ENCODE measurements around the gene VSIR. TPM values are rescaled to one million over a fixed set of nuclear protein-coding genes. Genes with fewer than 3 reads are reported as not detected.

The VSIR gene
- total and polyA plus RNA-seq, 10 of the 15 experiments (the other 5 are each of a cell fraction or from before 2014, with no cell fraction given) = 0.19 to 12.5 (median 6.7) TPM

DNA sequence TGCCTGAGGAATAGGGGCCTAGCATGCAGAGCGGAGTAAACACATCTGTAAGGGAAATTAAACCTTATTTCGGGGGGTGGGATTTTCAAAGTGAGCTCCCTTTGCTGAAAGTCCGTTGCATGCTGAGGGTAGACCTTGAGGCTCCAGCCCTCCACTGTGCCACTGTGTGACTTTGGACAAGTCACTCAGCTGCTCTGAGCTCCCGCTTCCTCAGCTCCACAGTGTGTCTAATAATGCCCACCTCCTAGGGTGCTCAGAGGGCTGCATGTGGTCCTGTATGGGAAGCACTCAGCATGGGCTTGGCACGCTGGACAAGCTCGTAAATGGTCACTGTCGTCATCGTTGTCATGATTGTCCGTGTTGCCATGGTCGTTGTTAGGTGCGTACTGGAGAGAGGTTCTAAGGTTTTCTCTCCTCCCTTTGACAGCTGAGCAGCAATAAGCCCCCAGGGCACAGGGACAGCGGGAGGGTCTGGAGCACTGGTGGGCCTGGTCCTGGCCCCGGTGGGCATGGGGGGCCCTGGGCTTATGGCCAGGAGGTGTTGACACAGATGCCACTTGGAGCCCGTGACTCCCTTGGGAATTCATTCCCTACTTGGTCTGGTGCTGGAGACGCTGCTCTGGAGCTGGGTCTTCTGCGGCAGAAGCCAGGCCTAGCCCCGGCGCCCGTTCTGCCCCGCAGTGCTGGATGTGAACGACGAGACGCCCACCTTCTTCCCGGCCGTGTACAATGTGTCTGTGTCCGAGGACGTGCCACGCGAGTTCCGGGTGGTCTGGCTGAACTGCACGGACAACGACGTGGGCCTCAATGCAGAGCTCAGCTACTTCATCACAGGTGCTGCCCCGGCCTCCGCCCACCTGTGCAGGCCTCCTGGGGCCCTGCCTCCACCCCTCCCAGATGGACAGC, 66.9 kb downstream of the VSIR start (continued):
- TF ChIP-seq, protein P1, sequence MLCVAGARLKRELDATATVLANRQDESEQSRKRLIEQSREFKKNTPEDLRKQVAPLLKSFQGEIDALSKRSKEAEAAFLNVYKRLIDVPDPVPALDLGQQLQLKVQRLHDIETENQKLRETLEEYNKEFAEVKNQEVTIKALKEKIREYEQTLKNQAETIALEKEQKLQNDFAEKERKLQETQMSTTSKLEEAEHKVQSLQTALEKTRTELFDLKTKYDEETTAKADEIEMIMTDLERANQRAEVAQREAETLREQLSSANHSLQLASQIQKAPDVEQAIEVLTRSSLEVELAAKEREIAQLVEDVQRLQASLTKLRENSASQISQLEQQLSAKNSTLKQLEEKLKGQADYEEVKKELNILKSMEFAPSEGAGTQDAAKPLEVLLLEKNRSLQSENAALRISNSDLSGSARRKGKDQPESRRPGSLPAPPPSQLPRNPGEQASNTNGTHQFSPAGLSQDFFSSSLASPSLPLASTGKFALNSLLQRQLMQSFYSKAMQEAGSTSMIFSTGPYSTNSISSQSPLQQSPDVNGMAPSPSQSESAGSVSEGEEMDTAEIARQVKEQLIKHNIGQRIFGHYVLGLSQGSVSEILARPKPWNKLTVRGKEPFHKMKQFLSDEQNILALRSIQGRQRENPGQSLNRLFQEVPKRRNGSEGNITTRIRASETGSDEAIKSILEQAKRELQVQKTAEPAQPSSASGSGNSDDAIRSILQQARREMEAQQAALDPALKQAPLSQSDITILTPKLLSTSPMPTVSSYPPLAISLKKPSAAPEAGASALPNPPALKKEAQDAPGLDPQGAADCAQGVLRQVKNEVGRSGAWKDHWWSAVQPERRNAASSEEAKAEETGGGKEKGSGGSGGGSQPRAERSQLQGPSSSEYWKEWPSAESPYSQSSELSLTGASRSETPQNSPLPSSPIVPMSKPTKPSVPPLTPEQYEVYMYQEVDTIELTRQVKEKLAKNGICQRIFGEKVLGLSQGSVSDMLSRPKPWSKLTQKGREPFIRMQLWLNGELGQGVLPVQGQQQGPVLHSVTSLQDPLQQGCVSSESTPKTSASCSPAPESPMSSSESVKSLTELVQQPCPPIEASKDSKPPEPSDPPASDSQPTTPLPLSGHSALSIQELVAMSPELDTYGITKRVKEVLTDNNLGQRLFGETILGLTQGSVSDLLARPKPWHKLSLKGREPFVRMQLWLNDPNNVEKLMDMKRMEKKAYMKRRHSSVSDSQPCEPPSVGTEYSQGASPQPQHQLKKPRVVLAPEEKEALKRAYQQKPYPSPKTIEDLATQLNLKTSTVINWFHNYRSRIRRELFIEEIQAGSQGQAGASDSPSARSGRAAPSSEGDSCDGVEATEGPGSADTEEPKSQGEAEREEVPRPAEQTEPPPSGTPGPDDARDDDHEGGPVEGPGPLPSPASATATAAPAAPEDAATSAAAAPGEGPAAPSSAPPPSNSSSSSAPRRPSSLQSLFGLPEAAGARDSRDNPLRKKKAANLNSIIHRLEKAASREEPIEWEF (IDR thresholded peaks at IDR 0.05; ENCODE audit: insufficient replicate concordance, low read depth, low read length) = no peak
- no peak for TF ChIP-seq FOXK2 (IDR thresholded peaks at IDR 0.05)
- TF ChIP-seq PAX5 (IDR thresholded peaks at IDR 0.05; ENCODE audit: borderline replicate concordance, low read depth, low read length) = no peak

DNA sequence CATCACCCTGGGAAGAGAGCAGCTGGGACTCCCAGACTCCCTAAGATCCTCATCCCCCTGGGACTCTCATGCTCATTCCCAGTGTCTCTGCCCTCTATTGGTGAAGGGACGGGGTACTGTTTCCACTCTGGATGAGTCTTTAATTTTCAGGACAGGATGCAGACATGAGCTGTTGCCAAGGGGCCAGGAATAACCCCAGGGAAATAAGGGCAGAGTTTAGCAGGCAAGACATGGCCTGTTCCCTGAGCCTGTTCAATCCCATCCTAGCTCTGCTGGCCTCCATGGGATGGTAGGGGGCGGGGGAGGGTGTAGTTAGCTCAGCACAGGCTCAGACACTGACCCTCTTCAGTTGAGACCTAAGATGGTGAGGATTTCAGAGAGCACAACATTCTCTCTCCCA, 67.7 kb downstream of the VSIR start:
- H3K4me1 ChIP-seq (ENCODE audit: control insufficient read depth, insufficient read depth, low read length) = no peaks in the 10 kb centered on the region
- no TSS peak for BruUV-seq (replicated peaks)
- ChIA-PET SMC1A (ENCODE audit: uncharacterized antibody, unreplicated experiment) (interaction anchor here (0.6 to 4.3 kb wide), 6 partner anchors 8 to 328 kb away, joined by 3 to 51 read pairs (median 3); no protein-coding TSS in a partner anchor), POLR2A (no interaction called here), CTCF (interaction anchor here (0.9 to 6.3 kb wide), 9 partner anchors 9 to 390 kb away, joined by 3 to 116 read pairs (median 9); partner anchors contain the start of gene SLC29A3), RAD21 (ENCODE audit: unreplicated experiment) (interaction anchor here (0.7 to 3.1 kb wide), 5 partner anchors 11 to 191 kb away, joined by 3 to 13 read pairs (median 3); partner anchors contain the start of gene VSIR)
- no peak overlapping the region for H3K4me2 ChIP-seq (ENCODE audit: control insufficient read depth, insufficient read depth)
- no peaks in the 10 kb centered on the region for H3K79me2 ChIP-seq (ENCODE audit: control insufficient read depth, insufficient read depth, low read length)
- no peaks in the 10 kb centered on the region for H3K36me3 ChIP-seq (ENCODE audit: control insufficient read depth in 2 of 2, insufficient read depth in 2 of 2, low read length in 1 of 2)
- H3K27me3 ChIP-seq (replicated peaks in 1 of 2; ENCODE audit: control insufficient read depth in 2 of 2, insufficient read depth in 2 of 2, low read length in 1 of 2) = no peaks in the 10 kb centered on the region; a peak in 1 of 4 replicates
- no peak overlapping the region for H3K27ac ChIP-seq (ENCODE audit: control insufficient read depth, insufficient read depth)
- H3K9me3 ChIP-seq (replicated peaks; ENCODE audit: control insufficient read depth, insufficient read depth, low read length) = no peaks in the 10 kb centered on the region
- ATAC-seq = no peak
- H3K9ac ChIP-seq (ENCODE audit: control insufficient read depth, insufficient read depth, low read length) = no peak overlapping the region
- no peak for DNase-seq (ENCODE audit: low read depth, low spot score)
- no peak for FAIRE-seq
- intact Hi-C loops (cut with micrococcal nuclease; ENCODE audit: unreplicated experiment) = loop anchor here (5.0 kb wide), 2 partner anchors 107 to 218 kb away; no protein-coding TSS in a partner anchor
- 0% methylated on average over 2 of the region's 2 CpGs for WGBS (ENCODE audit: insufficient coverage, insufficient replicate concordance, low lambda C conversion rate, missing lambda C conversion rate)
- in situ Hi-C loops (cut with MboI) = loop anchor here (10.0 kb wide), 1 partner anchor 321 kb away; no protein-coding TSS in a partner anchor
- no peaks in the 10 kb centered on the region for H4K20me1 ChIP-seq (ENCODE audit: control insufficient read depth, insufficient read depth)
- no peak overlapping the region for H2AFZ ChIP-seq (ENCODE audit: control insufficient read depth, low read depth, low read length)
- H3K4me3 ChIP-seq = no peak overlapping the region
- TF ChIP-seq HDGF (IDR thresholded peaks at IDR 0.05) (no peak), CHD1 (IDR thresholded peaks at IDR 0.05; ENCODE audit: low read depth, low read length) (no peak), JUND (IDR thresholded peaks at IDR 0.05; ENCODE audit: low read depth, low read length) (no peak), MTA3 (IDR thresholded peaks at IDR 0.05; ENCODE audit: borderline replicate concordance, low read length) (no peak), CEBPB (IDR thresholded peaks at IDR 0.05; ENCODE audit: borderline replicate concordance in 1 of 2, low read depth in 2 of 2, low read length in 2 of 2) (no peak), NFYA (IDR thresholded peaks at IDR 0.05; ENCODE audit: borderline replicate concordance, low read depth, low read length) (no peak), ATF7 (IDR thresholded peaks at IDR 0.05; ENCODE audit: low read depth) (no peak), HDAC2 (IDR thresholded peaks at IDR 0.05) (no peak), CREB1 (IDR thresholded peaks at IDR 0.05; ENCODE audit: low read depth) (no peak), EGR1 (IDR thresholded peaks at IDR 0.05; ENCODE audit: borderline replicate concordance in 1 of 2, low read depth in 2 of 2, low read length in 2 of 2) (no peak), FOS (IDR thresholded peaks at IDR 0.05; ENCODE audit: borderline replicate concordance, extremely low read depth, insufficient read length) (no peak)
- TF ChIP-seq, protein P2, sequence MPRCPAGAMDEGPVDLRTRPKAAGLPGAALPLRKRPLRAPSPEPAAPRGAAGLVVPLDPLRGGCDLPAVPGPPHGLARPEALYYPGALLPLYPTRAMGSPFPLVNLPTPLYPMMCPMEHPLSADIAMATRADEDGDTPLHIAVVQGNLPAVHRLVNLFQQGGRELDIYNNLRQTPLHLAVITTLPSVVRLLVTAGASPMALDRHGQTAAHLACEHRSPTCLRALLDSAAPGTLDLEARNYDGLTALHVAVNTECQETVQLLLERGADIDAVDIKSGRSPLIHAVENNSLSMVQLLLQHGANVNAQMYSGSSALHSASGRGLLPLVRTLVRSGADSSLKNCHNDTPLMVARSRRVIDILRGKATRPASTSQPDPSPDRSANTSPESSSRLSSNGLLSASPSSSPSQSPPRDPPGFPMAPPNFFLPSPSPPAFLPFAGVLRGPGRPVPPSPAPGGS (IDR thresholded peaks at IDR 0.05; ENCODE audit: borderline replicate concordance, insufficient read depth, low read depth, low read length, poor library complexity, severe bottlenecking) = no peak
